Measurements from ENCODE around the gene KLHL2. TPM values are rescaled to one million over a fixed set of nuclear protein-coding genes. Genes with fewer than 3 reads are reported as not detected.

The KLHL2 gene
- total RNA-seq, 1 experiment from 2014 or later, result 12.4 TPM

GRCh38 chr4:165308166-165308565 is 100.8 kb downstream of the KLHL2 start:
- TF ChIP-seq JUN (CRISPR knock-in tag; IDR thresholded peaks at IDR 0.05) (no peak), TCF7 (CRISPR knock-in tag; IDR thresholded peaks at IDR 0.05; ENCODE audit: low read depth) (no peak), ELF4 (CRISPR knock-in tag; IDR thresholded peaks at IDR 0.05; ENCODE audit: low read depth) (no peak)
- H3K36me3 Mint-ChIP-seq, result peaks cover 4% of the 10 kb centered on the region; the same call in 1 of the 2 replicates
- ATAC-seq, result no peak
- H3K9me3 Mint-ChIP-seq, result peaks cover 11% of the 10 kb centered on the region
- ChIA-PET POLR2A (no interaction called here), CTCF (no interaction called here)
- no peak overlapping the region for H3K27ac Mint-ChIP-seq
- no peak for DNase-seq (ENCODE audit: low spot score)
- no peaks in the 10 kb centered on the region; the same call in 1 of the 2 replicates for H3K27me3 Mint-ChIP-seq (ENCODE audit: low read depth)
- no peak overlapping the region for H3K4me3 Mint-ChIP-seq
- no peaks in the 10 kb centered on the region for H3K4me1 Mint-ChIP-seq

- ChIA-PET POLR2A (no interaction called here), CTCF (no interaction called here)
- Mint-ChIP-seq H3K4me3 (no peak overlapping the region), H3K4me1 (no peaks in the 10 kb centered on the region), H3K27me3 (ENCODE audit: low read depth) (no peaks in the 10 kb centered on the region; the same call in 1 of the 2 replicates), H3K27ac (no peak overlapping the region), H3K36me3 (peaks cover 4% of the 10 kb centered on the region; the same call in 1 of the 2 replicates), H3K9me3 (peaks cover 11% of the 10 kb centered on the region)
- DNase-seq (ENCODE audit: low spot score), result no peak
- ATAC-seq, result no peak
- TF ChIP-seq CBFB (CRISPR knock-in tag; IDR thresholded peaks at IDR 0.05; ENCODE audit: low read depth) (no peak), GRHL2 (CRISPR knock-in tag; IDR thresholded peaks at IDR 0.05; ENCODE audit: insufficient replicate concordance, severe bottlenecking) (no peak), TEAD4 (CRISPR knock-in tag; IDR thresholded peaks at IDR 0.05) (no peak), SOX15 (CRISPR knock-in tag; IDR thresholded peaks at IDR 0.05) (no peak), KAT7 (CRISPR knock-in tag; IDR thresholded peaks at IDR 0.05; ENCODE audit: borderline replicate concordance) (no peak), FOXP1 (CRISPR knock-in tag; IDR thresholded peaks at IDR 0.05; ENCODE audit: borderline replicate concordance) (no peak), CDX4 (CRISPR knock-in tag; IDR thresholded peaks at IDR 0.05; ENCODE audit: borderline replicate concordance) (no peak)
Observed at GRCh38 chr4:165308606-165309005, 101.2 kb downstream of the KLHL2 start.

- CTCF ChIA-PET, result no interaction called here
Observed at GRCh38 chr4:165309456-165309855, 102.1 kb downstream of the KLHL2 start.

More at GRCh38 chr4:165309456-165309855, 102.1 kb downstream of the KLHL2 start:
- DNase-seq (ENCODE audit: low spot score) (no peak), ATAC-seq (no peak)
- H3K27me3 Mint-ChIP-seq (ENCODE audit: low read depth), result no peaks in the 10 kb centered on the region; the same call in 1 of the 2 replicates
- peaks cover 11% of the 10 kb centered on the region for H3K9me3 Mint-ChIP-seq
- no peak overlapping the region for H3K4me3 Mint-ChIP-seq
- no peak for TF ChIP-seq ZNF532 (CRISPR knock-in tag; IDR thresholded peaks at IDR 0.05; ENCODE audit: borderline replicate concordance)
- no peak for TF ChIP-seq ZNF121 (CRISPR knock-in tag; IDR thresholded peaks at IDR 0.05)
- no peak for TF ChIP-seq PREB (CRISPR knock-in tag; IDR thresholded peaks at IDR 0.05; ENCODE audit: borderline replicate concordance)
- TF ChIP-seq SMAD4 (CRISPR knock-in tag; IDR thresholded peaks at IDR 0.05), result no peak
- TF ChIP-seq SMAD3 (CRISPR knock-in tag; IDR thresholded peaks at IDR 0.05; ENCODE audit: borderline replicate concordance), result no peak
- no peak for TF ChIP-seq TEAD4 (CRISPR knock-in tag; IDR thresholded peaks at IDR 0.05)
- no peak for TF ChIP-seq E2F4 (CRISPR knock-in tag; IDR thresholded peaks at IDR 0.05; ENCODE audit: borderline replicate concordance, low read depth)
- TF ChIP-seq TCF7 (CRISPR knock-in tag; IDR thresholded peaks at IDR 0.05; ENCODE audit: low read depth), result no peak
- H3K27ac Mint-ChIP-seq, result no peak overlapping the region
- H3K4me1 Mint-ChIP-seq, result no peaks in the 10 kb centered on the region
- H3K36me3 Mint-ChIP-seq, result peaks cover 4% of the 10 kb centered on the region; the same call in 1 of the 2 replicates
- POLR2A ChIA-PET, result no interaction called here

Measured in WTC11 (cell line).